HG02981 (cell line): ENCODE measurements around the gene TUBD1.
A peak's percentile ranks its signal among the peaks of the same experiment; 100 is the strongest.
"Not testable (repeated sequence)": the region's sequence is repeated elsewhere in the genome, so short reads cannot be mapped to it uniquely, and the experiment has no call there.

Source experiments
- ATAC-seq: cut with Tn5 transposase; IDR thresholded peaks from one replicate; pipeline ENCODE4 v1.9.1; 2021; ENCODE audit warnings: mild to moderate bottlenecking, moderate library complexity; ENCODE audit not compliant: unreplicated experiment

Gene TUBD1

DNA sequence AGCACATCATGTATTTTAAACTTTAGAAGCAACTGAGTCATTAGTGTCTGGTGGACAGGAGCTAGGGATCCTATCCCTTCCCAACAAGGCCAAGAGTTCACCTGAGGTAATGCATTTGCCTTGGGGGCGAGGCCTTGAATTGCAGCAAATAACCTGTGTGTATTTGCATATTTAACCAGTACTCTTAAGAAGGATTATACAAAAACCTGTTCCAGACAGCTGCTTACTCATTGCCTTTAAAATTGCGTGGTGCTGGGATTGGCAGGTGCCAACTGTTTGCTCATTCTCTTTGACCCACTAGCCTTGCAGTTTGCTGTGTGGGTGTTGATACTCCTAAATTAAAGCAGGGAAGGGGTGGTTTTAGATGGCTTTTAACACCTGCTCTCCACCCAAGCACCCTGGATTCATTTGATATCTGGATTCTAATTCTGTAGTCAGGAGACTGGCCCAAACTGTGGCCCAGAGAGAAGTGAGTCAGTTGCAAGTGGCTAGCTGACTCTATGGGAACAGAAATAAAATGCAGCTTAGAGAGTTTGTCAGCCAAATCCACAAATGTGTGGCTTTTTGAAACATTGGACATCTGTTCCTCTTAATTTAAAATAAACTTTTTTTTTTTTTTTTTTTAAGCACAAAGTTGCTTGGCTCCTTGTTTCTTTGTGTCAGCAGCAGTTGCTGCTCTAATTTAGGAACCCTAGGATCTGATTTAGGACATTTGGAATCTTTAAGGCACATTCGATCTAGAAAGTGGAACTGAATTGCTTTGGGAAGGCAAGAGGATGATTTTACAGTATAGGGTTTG is 46.9 kb downstream of the TUBD1 start:
- ATAC-seq: no peak

DNA sequence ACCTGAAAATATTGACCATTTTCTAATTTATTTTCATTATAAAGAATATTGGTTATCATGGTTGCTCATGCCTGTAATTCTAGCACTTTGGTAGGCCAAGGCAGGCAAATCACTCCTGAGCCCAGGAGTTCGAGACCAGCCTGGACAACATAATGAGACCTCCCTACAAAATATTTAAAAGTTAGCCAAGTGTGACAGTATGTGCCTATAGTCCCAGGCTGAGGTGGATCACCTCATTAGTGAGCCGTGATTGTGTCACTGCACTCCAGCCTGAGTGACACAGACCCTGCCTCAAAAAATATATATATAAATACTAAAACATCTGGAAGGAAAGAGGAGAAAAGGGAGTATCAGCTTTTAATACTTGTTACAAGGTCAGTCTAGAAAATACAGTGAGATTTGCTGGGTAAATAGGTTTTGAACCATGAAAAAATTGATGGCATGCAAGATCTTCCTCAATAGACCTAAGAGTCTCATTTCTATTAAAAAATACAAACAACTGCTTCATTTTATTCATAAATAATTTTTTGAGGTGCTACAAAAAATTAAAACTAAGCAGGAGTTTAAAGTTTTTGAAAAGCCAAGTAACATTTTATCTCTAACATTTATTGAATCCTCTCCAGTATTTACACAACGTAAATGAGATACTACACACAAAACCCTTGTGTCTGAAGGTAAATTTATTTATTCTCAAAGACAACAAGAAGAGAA is 47.7 kb downstream of the TUBD1 start:
- no peak for ATAC-seq

DNA sequence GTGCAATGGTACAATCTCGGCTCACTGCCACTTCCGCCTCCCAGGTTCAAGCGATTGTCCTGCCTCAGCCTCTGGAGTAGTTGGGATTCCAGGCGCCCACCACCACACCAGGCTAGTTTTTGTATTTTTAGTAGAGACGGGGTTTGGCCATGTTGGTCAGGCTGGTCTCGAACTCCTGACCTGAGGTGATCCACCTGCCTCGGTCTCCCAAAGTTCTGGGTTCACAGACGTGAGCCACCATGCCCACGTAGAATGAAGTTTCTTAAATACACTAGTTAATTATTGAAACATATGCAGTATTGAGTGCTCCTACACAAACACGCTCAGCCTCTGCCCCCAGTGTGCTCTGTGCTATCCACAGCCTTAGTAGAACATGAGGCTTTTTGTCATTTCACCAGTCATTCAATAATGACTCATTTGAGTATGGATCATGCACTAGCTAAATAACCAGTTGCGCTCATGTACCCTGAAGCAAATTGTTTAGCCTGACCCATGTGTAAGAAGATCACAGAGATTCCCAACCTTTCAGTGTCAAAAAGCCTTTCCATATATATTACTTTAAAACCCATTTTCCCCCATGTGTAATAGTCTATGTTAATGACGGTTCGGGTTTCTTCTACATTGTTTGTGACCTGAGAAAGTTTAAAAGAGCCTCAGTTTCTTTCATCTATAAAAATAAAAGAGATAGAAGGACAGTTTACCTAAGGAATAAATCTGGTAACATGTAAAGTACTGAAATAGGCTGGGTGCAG is 49.7 kb downstream of the TUBD1 start:
- peak; percentile 42 for ATAC-seq

DNA sequence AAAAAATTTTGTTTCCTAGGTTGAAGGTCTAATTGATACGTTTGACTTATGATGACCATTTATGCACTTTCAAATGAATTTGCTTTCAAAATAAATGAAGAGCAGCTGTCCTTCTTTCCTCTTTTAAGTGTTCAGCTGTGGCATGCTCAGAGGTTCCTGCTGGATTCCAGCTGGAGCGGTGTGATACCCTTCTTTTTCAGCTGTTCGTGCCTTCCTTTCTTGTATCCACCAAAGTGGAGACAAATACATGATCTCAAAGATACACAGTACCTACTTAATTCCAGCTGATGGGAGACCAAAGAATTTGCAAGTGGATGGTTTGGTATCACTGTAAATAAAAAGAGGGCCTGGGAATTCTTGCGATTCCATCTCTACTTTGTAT is 50.9 kb downstream of the TUBD1 start:
- not testable (repeated sequence) for ATAC-seq

DNA sequence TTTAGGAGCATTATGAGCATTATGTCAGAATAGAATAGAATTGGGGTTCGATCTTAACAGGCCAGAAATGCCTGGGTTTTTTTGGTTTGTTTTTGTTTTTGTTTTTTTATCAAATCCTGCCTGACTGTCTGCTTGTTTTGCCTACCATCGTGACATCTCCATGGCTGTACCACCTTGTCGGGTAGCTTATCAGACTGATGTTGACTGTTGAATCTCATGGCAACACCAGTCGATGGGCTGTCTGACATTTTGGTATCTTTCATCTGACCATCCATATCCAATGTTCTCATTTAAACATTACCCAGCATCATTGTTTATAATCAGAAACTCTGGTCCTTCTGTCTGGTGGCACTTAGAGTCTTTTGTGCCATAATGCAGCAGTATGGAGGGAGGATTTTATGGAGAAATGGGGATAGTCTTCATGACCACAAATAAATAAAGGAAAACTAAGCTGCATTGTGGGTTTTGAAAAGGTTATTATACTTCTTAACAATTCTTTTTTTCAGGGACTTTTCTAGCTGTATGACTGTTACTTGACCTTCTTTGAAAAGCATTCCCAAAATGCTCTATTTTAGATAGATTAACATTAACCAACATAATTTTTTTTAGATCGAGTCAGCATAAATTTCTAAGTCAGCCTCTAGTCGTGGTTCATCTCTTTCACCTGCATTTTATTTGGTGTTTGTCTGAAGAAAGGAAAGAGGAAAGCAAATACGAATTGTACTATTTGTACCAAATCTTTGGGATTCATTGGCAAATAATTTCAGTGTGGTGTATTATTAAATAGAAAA is 51.5 kb downstream of the TUBD1 start:
- ATAC-seq: not testable (repeated sequence)

DNA sequence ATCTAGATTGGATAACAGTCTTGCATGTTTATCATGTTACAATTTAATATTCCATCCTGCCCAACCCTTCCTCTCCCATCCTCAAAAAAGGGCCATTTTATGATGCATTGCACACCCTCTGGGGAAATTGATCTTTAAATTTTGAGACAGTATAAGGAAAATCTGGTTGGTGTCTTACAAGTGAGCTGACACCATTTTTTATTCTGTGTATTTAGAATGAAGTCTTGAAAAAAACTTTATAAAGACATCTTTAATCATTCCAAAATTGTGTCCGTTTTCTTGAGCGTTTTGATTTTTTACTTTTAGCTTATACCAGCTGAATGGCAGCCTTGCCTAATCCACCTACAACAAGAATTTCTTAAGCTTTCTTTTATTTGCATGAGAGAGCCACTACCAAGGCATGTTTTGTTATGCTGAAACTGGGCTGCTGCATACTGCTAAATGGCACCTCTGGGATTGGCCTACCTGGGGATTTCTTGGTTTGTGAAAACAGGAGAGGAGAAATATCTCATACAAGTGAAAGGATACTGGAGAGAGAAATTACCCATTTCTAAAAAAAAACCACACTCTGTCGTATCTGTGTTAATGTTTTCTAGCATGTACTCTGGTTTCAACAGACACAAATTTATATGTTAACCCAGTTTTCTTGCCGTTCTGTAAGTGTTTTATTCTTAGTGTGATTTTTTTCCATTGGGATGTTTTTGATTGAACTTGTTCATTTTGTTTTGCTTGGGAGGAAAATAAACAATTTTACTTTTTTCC is 52.2 kb downstream of the TUBD1 start:
- ATAC-seq: no peak

DNA sequence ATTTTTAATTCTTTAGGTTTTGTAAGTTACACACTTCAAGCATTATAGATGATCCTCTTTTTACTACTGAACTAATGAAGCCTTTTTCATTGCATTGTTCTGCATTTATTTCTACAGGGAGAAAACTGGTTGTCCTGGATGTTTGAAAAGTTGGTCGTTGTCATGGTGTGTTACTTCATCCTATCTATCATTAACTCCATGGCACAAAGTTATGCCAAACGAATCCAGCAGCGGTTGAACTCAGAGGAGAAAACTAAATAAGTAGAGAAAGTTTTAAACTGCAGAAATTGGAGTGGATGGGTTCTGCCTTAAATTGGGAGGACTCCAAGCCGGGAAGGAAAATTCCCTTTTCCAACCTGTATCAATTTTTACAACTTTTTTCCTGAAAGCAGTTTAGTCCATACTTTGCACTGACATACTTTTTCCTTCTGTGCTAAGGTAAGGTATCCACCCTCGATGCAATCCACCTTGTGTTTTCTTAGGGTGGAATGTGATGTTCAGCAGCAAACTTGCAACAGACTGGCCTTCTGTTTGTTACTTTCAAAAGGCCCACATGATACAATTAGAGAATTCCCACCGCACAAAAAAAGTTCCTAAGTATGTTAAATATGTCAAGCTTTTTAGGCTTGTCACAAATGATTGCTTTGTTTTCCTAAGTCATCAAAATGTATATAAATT is 53.0 kb downstream of the TUBD1 start:
- no peak for ATAC-seq

DNA sequence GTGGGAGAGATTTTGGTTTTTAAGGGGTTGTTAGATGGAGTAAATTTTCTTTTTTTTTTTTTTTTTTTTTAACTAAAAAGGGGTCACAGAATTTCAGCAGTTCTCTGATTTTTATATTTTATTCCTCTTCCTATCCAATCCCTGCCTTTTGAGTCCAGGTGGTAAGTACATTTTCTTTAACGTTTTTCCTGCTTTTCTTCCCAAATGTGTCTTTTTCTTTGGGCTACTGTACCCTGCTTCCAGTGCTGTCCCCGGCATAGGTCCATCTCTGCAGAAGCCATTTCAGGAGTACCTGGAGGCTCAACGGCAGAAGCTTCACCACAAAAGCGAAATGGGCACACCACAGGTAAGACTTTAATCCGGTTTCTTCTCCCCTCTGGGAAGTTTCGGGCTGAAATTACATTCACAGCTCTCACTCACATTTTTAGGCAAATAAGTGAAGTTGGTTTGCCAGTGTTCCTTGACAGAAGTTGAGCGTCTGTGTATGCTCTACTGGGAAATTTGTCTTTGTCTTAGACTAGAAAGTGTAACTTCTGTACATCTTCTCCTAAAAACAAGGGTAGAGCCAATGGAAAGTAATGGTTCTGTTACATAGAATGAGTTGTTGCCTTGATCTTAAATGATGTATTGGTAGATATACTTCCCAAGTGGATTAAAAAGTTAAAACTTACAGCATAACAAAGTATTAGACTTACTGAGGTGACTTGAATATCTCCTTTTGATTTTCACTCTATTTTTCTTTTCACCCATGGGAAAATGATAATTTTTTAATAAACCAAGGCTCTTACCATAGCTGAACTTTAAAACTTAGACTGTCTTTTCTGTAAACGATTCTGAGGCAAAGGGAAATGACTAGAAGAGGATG is 54.5 kb downstream of the TUBD1 start:
- ATAC-seq: no peak

DNA sequence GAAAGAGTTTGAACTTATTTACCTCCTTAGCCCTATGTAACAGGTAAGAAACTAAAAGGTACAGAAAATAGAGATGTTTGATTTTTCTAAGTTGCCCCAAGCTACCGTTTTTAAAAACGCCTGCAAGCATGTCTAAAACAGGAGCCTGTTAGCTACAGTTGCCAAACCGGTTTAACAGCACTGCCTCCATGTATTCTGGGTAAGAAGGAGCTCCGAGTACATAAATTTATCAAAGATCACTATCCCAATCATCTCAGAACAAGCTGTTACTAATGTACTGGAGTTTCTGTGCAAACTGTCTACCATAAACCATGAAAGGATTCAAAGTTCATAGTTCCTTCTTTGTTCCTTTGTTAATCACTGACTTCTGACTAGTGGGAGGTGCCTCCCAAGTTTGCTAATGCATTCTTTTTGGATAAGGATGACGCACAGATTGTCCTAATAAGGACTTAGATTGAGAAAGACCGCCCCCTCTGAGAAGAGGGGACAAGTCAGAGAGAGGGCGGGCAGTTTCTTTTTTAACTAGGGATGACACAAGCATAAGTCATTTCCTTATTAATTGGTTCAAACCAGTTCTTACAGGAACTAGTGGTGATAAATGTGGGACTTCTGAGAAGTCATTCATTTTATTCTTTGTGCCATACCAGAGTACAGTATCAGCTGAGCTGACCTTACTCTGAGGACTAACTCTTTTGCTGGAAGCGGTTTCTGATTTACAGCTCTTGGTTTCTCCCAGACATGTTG is 55.3 kb downstream of the TUBD1 start:
- peak; percentile 79 for ATAC-seq

DNA sequence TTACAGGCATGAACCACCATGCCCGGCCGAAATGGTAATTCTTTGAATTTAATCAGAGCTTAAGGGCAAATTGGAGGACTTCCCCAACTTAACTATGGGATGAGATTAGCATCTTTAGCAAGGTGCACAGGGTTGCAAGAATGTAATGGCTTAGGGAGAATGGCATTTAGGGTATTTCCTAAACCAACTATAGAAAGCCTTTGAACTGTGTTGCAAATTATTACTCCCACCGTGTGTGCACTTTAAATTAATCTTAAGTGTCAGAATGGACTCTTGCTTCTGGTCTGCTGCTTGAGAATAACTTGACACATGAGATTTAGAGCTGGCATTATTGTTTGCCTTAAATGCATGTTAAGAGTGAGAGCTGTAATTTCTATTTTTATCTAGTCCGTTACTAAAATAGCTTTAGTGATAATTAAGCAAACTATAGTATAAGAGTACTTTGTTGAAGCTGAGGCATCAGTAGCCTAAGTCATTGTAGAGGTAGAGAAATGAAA is 59.8 kb downstream of the TUBD1 start:
- no peak for ATAC-seq

DNA sequence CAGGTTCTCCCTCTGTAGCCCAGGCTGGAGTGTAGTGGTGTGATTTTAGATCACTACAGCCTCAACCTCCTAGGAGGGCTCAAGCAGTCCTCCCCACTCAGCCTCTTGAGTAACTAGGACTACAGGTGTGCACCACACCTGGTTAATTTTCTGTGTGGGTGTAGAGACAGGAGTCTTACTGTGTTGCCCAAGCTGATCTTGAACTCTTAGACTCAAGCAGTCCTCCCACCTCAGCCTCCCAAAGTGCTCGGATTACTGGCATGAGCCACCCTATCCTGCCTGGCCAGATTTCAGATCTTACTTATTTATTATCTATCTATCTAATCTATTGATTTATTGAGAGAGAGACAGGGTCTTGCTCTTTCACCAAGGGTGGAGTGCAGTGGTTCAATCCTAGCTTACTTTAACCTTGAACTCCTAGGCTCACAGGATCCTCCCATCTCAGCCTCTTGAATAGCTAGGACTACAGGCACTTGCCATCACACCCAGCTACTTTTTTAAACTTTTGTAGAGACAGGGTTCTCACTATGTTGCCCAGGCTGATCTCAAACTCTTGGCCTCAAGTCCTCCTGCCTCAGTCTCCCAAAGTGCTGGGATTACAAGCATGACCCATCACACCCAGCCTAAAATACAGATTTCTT is 61.8 kb downstream of the TUBD1 start:
- no peak for ATAC-seq

DNA sequence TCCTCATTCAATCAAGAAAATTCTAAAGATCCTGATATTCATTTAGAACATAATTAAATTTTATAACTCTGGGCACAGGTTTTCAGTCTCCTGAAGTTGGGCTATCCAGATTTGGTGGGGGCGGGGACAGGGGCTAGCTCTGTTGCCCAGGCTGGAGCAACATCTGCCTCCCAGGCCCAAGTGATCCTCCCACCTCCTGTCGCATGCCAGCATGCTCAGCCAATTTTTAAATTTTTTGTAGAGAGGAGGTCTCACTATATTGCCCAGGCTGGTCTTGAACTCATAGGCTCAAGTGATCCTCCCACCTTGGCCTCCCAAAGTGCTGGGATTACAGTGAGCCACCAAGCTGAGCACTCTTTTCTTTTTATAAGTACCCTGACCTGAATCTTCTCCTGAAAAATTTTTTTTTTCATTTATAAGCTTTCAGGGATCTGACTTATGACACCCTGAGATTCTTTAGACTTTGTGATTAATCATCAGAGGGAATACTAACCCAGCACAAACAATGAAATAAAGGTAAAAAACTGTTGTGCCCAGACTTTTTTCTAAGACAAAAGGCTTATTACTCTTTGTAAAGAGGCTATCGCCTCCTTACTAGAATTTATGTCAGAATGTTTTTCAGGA is 62.6 kb downstream of the TUBD1 start:
- ATAC-seq: no peak

DNA sequence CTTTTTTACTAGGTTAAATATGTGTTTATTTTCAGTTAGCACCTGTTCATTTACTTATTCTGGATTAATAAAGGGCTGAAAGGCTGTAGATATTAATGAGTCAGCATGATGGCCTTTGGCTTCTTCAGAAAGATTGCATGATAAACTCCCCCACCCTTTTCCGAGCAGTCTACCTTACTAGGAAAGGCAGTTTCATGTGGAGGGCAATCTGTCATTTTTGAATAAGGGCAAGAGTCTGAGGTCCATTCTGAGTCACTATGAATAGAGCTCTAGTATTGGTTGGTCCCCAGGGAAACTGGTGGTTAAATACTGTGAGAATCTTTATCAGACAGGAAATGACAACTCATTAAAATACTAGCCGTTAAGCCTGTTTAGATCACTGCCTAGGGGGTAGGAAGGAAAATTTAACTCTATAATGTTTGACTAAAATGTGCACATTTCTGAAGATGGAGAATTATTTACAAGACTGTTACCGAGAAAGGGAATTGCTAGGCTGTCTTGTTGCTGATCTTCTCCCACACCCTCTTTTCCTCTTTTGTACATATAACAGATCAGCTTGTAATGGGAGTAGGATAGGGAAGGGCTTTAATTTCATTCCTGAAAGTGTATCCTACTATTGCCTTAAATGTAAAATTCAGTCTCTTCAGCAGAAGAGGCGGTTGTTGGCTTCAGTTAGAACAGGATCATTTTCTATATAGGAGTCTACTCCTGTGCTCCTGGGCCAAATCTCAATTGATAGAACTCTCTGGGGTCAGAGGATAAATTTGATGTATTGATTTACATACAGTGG is 63.3 kb downstream of the TUBD1 start:
- peak; percentile 75 for ATAC-seq

DNA sequence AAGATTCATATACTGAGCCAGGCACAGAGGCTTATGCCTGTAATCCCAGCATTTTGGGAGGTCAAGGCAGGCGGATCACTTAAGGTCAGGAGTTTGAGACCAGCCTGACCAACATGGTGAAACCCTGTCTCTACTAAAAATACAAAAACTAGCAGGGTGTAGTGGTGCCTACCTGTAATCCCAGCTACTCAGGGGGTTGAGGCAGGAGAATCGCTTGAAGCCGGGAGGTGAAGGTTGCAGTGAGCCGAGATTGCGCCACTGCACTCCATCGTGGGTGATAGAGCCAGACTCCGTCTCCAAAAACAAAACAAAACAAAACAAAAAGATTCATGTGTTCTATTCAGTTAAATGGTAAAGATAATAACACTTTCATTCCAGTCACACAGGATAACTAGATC is 63.9 kb downstream of the TUBD1 start:
- ATAC-seq: not testable (repeated sequence)

DNA sequence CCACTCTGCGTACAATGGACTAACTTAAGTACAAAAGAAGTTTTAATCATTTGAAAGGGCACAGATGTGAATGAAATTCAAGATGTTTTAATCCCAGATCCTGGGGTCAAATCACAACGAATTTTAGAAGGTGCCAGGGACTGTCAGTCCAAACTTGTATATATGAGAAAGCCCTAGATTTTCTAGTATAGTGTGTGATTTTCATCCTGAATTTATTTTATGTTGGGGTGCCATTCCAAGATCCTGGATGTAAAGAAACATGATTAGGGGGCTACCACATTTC is 64.3 kb downstream of the TUBD1 start:
- ATAC-seq: no peak

DNA sequence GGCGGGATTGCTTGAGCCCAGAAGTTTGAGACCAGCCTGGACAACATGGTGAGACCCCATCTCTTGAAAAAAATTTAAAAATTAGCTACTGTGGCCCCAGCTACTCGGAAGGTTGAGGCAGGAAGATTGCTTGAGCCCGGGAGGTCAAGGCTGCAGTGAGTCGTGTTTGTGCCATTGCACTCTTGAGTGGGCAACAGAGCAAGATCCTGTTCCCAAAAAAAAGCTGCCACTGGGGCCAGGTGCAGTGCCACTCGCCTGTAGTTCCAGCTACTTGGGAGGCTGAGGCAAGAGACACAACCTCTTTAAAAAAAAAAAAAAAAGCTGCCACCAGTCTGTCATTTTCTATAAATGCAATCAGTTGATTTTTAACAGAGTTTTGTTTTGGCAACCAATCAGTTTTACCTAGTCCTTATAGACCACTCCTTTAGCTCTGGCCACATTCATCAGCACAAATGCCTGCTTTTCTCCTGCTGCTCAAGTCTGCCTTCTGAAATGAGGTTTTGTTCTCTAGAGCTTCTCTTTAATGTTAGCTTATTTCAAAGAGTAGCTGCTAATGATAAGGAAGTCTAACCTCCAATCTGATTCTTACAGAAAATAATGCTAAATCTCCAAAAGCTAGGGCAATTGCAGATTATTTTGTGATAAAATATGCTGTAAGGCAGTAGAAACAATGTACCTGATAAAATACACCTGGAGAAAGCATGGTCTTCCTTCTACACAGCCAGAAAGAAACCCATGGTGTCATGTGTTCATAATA is 64.8 kb downstream of the TUBD1 start:
- no peak for ATAC-seq
